KOPT-K1 (cell line): ENCODE results near the gene SYP.

ENCODE experiments used
- H3K27ac ChIP-seq: fragments of 200-600 bp; sonication (generic); 2 replicates; pipeline ENCODE4 v1.5.1; 2016; ENCODE audit warnings: antibody characterized with exemption, mild to moderate bottlenecking, low read depth, low read length; ENCODE audit not compliant: poor library complexity, severe bottlenecking
- H3K36me3 ChIP-seq: fragments of 200-600 bp; sonication (generic); 2 replicates; pipeline ENCODE4 v1.5.1; 2017; ENCODE audit warnings: antibody characterized with exemption, mild to moderate bottlenecking, low read length, moderate library complexity; ENCODE audit not compliant: insufficient read depth
- H3K9me3 ChIP-seq: fragments of 200-600 bp; sonication (generic); 2 replicates; pipeline ENCODE4 v1.5.1; 2017; ENCODE audit warnings: antibody characterized with exemption, low read length, mild to moderate bottlenecking; ENCODE audit not compliant: insufficient read depth, poor library complexity, severe bottlenecking

Gene SYP

DNA sequence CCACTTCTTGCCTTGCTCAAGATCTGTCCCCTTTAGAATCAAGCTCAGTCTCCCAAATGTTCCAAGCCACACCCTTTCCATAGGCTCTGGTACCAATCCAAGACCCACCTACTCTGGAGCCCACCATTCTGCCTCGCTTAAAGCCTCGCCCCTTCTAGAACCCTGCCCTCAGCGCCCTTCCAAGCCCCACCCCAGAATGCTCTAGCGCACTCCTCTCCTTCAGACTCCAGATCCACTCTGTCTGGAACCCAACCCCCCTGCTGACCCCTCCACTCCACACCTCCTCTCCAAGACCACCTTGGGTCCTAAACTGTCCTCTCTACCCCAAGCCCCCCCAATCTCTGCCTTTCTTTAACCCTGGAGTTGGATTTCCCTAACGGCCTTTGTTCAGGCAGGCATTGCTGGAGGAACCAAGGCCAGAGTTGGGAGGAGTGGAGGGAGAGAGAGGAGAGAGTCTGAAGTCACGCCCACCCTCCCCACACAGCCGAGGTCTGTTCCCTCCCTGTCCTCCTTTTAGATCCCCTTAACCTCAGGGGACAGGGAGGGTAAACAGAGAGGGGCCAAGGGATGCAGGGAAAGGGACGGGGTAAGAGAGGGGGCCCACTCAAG, 11.4 kb downstream of the SYP start:
- Histone ChIP-seq H3K36me3 (no peaks in the 10 kb centered on the region), H3K9me3 (no peaks in the 10 kb centered on the region), H3K27ac (no peak overlapping the region)

DNA sequence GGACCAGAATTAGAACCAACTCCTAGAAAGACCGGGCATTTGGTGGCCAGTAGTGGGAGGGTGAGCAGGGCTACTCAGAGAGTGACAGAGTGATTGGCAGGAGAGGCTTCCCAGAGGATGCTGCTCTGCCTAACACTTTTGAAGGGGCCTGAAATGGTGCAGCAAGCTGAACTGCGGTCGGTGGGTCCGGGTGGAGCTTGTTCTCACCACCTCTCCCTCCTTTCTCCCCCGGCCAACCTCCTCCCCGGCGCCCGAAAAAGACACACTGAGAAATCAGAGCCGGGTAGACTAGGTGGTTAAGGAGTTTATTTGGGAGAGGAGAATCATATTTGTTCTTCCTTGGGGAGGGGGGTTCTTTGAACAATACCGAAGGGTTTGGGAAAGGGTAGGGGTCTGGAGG, 12.5 kb downstream of the SYP start:
- no peaks in the 10 kb centered on the region; the same call in 1 of the 2 replicates for H3K36me3 ChIP-seq
- H3K27ac ChIP-seq = no peak overlapping the region
- no peaks in the 10 kb centered on the region for H3K9me3 ChIP-seq

DNA sequence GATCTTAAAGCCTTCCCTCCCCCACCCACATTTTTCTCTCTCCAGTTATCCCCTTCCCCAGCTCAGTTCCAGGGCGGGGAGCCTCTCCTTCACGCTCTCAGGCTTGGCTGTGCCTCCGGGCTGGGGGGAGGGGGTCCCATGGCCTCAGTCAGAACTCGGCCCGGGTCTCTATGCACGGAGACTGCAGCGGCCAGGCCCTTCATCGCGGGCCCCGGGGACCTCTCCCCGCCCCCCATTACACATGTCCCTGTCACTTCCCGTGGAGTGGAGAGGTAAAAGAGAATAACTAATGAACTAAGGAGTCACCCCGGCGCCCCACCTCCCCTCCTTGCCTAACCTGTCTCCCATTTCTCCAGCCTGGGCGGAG, 13.0 kb downstream of the SYP start:
- no peak overlapping the region for H3K27ac ChIP-seq
- no peaks in the 10 kb centered on the region for H3K9me3 ChIP-seq
- H3K36me3 ChIP-seq = no peaks in the 10 kb centered on the region; the same call in 1 of the 2 replicates

DNA sequence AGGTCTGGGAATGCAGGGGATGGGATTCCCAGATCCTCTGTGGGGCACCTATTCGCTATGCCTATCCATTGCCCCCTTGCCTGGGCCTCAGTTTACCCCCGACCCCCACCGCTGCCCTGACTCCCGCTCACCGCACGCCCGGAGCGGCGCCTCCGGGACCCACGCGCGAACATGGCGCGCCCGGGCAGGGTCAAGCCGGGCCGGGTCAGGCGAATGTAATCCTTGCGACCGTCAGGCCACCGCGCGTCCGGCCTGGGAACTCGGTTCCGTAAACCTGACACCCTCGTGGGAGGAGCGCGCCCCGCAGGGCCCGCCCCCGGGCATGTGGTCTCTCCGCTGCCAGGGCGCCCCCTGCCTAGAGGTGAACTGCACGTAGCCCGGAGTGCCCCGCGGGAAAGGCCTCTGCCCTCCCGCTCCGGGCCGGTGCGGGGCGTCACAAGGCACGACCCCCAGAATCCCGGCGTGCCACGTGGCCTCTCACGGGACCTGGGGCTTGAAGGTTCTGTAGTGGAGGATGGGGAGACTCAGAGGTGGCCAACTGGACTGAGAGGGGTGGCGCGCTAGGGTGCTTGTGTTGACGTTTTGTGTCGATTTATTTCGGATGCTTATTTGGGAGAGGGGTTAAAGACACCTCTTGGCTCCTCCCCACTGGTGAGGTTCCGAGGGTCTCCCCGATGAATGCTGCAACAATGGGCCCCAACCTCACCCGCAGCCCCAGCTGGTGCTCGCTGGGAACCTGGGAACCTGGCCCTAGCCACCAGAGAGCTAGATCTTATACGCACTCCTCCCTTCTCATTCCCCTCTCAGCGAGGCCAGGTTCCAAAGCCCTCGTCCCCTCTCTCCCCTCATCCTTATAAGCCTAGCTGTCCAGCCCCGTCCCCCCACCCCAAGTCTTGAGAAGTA, 13.6 kb downstream of the SYP start, which contains the start of gene PRICKLE3:
Gene PRICKLE3, minus strand, starts transcription at position 249 of the 903 bp plus-strand sequence. Its CDS starts 76 bp downstream, at position 173.
- H3K27ac ChIP-seq = peak within 1 kb of the TSS; percentile 54
- H3K9me3 ChIP-seq = no peaks in the 10 kb centered on the region
- no peaks in the 10 kb centered on the region; the same call in 1 of the 2 replicates for H3K36me3 ChIP-seq

DNA sequence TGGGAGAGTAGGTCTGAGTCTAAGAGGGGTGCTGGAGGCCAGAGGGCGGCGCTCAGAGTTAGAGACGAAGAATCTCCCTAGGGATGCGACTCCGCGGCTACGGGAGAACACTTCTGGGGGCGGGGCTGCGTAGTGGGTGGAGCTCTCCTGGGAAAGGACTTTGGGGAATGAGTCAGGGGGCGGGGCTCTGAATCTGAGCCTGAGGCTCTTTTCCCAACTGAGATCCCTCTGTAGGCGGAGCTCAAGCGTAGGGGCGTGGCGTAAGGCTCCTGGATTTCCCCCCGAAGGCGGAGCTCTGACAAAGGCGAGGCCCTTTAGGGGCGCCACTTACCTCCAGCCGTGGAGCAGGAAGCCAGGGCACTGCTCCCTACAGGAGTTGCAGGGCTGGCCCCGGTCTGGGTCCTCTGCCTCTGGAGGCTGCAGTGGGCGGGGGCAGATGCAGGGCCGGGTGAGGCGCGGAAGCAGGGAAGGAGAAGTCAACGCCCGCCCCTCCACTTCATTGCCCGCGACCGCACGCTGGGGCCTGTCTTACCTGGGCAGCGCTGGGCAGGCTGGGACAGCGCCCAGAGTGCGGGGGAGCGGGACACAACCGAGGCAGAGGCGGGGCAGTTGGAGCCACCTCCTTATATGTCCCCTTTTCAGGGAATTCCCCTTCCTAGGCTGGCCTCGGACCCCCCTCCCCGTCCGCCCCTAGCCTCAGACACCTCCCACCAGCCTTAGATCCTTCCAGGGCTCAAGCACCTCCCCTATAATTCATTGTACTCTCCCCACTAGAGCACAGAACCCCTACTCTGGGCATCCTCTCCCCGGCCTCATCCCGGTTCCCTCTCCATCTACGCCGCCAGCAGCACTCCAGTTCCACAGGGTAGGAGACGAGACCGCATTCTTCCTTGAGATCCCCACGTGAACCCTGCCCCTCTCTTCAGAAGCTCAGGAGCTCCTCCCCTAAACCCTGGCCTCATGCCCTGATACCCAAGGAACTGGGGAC, 15.4 kb downstream of the SYP start:
- Histone ChIP-seq H3K9me3 (no peaks in the 10 kb centered on the region), H3K36me3 (no peaks in the 10 kb centered on the region; the same call in 1 of the 2 replicates), H3K27ac (no peak overlapping the region)

- Histone ChIP-seq H3K9me3 (no peaks in the 10 kb centered on the region), H3K27ac (no peak overlapping the region), H3K36me3 (peaks cover 2% of the 10 kb centered on the region; the same call in 1 of the 2 replicates)
Observed at GRCh38 chrX:49183701-49184281, 16.2 kb downstream of the SYP start.

DNA sequence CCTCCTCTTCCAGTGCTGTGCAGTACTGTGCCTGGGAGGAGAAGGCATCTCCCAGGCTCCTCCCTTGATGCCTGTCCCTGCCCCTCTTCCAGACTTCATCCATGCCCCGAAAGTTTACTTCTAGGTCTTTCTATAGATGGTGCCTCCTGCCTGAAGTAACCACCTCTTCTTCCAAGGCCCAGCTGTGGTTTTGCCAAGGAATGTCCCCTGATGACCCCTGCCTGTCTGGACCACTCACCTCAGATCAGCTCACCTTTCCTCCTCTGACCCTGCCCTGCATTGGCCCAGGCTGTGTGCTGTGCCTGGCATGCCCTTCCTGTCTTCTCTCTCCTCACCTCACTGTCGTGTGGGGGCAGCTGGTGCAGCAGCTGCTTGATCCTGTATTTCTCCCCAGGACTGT, 20.6 kb downstream of the SYP start:
- Histone ChIP-seq H3K36me3 (peaks cover 43% of the 10 kb centered on the region), H3K27ac (no peak overlapping the region), H3K9me3 (no peaks in the 10 kb centered on the region)

DNA sequence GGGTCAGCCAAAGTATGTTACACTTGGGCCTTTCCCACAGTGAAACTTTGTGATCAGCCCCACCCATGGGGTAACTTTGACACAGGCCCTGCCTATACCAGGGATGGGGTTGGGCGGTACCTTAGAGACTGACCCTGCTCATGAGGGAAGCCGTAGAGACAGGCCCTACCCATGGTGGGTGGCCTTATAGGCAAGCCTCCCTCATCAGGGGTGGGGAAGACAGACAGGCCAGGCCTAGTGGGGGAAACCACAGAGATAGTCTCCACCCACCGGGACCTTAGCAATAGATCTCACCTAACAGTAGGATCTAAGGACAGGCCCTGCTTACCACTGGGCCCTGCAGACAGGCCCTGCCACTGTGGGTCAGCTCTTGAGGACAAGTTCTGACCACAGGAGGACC, 21.5 kb downstream of the SYP start:
- no peak overlapping the region for H3K27ac ChIP-seq
- peaks cover 52% of the 10 kb centered on the region for H3K36me3 ChIP-seq
- no peaks in the 10 kb centered on the region for H3K9me3 ChIP-seq

DNA sequence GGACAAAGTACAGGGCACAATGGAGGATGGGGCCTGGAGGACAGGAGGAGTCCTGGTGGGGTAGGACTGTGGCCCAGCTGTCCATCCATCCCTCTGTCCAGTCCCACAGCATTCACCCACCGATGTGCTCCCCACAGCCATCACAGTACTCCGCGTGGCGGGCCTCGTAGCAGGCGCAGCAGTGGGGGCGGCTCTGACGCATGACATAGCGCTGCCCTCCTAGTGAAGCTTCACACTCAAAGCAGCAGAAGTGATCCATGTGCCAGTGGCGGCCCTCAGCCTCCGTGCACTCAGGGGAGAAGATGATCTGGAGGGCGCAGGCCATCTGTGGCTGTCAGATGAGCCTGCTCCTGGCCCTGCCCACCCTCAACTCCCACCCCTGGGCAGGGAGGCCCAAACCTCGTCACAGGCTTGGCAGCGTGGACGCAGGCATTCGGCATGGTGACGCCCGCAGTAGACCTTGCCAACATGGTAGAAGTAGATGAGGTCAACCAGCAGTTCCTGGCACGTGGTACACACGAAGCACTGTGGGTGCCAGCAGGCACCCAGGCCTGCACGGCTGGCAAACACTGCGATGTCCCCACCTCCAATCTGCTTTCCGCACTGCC, 22.0 kb downstream of the SYP start:
- Histone ChIP-seq H3K9me3 (no peaks in the 10 kb centered on the region), H3K27ac (no peak overlapping the region), H3K36me3 (peaks cover 57% of the 10 kb centered on the region)

DNA sequence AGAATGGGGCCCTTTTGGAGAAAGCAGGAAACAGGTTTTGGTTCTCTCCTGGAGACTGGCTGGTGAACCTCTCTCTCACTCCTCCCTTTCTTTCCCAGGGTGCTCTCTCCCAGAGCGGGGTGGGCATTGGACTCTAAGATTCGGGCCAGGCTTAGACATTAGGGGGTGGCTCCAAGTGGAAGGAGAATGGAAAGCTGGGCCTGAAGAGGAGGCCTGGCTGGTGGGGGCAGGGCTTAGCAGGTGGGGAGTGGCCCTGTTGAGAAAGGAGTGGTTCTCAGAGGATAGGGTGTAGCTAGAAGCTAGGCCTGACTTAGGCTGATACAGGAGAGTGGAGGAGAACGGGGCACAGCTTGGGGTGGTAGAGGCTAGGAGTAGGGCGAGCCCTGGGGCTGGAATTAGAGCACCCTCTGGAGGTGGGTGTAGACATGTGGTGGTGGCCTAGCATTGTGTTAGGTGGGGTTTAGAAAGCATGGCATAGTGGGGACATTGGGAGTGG, 22.6 kb downstream of the SYP start:
- Histone ChIP-seq H3K9me3 (no peaks in the 10 kb centered on the region), H3K27ac (no peak overlapping the region), H3K36me3 (peaks cover 59% of the 10 kb centered on the region)

- H3K36me3 ChIP-seq = peaks cover 59% of the 10 kb centered on the region
- H3K27ac ChIP-seq = no peak overlapping the region
- H3K9me3 ChIP-seq = no peaks in the 10 kb centered on the region
Observed at GRCh38 chrX:49176421-49177326, 23.3 kb downstream of the SYP start.

DNA sequence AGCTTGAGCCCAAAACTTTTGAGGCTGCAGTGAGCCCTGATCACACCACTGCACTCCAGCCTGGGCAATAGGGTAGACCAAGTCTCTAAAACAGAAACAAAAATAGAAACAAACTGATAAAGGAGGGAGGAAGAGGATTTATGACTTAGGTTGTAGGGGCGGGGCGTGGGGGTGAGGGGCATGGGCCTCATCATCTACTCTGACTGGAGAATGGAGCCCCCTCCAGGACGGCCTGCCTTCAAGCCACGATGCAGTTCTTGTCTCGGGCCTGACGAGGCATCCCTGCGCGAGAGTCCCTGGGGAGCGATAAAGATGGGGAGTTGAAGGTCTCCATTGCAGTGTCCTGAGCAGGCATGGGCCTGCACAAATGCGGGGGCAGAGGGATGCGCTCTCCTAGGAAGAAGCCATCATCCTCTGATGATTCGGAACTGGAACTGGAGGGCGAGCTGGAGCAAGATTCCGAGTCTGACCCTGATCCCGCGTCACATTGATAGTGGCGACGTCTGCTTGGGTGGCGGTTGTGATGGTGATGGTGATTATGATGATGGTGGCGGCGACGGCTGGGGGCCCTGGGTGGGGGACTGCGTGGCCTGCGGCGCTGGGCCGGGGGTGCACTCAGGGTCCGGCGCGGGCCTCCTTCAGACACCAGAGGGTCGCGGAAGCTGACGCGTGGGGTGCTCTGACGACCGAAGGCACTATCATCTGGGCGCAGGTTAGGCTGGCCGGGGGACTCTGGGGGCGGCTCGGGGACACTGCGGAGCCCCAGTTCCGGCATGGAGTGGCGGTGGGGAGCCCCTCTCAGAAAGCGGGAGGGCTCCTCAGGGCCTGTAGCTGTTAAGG, 24.3 kb downstream of the SYP start:
- Histone ChIP-seq H3K36me3 (peaks cover 59% of the 10 kb centered on the region), H3K9me3 (no peaks in the 10 kb centered on the region), H3K27ac (no peak overlapping the region)
